NT2/D1 (cell line): Measurements from ENCODE around the gene AKNA.

ENCODE experiments used
- DNase-seq: peaks from one replicate; pipeline ENCODE4 v3.0.0-alpha.2; 2011; ENCODE audit warnings: low read depth, low spot score
- H3K27me3 ChIP-seq: 2 replicates; pipeline ENCODE4 v1.6.0; 2011; ENCODE audit warnings: mild to moderate bottlenecking; ENCODE audit not compliant: insufficient read length, insufficient read depth
- H3K36me3 ChIP-seq: 2 replicates; pipeline ENCODE4 v1.6.1; 2011; ENCODE audit warnings: mild to moderate bottlenecking, low read length, mixed read lengths; ENCODE audit not compliant: insufficient read depth, insufficient read length
- H3K4me1 ChIP-seq: 2 replicates; pipeline ENCODE4 v1.5.1; 2011; ENCODE audit not compliant: insufficient read depth, insufficient read length
- H3K4me3 ChIP-seq: 2 replicates; pipeline ENCODE4 v1.5.1; 2011; ENCODE audit warnings: low read depth; ENCODE audit not compliant: insufficient read length
- H3K9ac ChIP-seq: 2 replicates; pipeline ENCODE4 v1.6.0; 2011; ENCODE audit warnings: low read depth; ENCODE audit not compliant: insufficient read length
- H3K9me3 ChIP-seq: 2 replicates; pipeline ENCODE4 v1.5.1; 2011; ENCODE audit warnings: mild to moderate bottlenecking, low read length; ENCODE audit not compliant: insufficient read depth
- SUZ12 ChIP-seq: IDR thresholded peaks from 2 replicates; pipeline ENCODE4 v1.6.1; 2011; ENCODE audit not compliant: insufficient read length, insufficient read depth; ENCODE audit errors: extremely low read depth
- YY1 ChIP-seq: IDR thresholded peaks from 2 replicates; pipeline ENCODE4 v1.6.1; 2011; ENCODE audit not compliant: insufficient read length, insufficient read depth
- ZNF274 ChIP-seq: IDR thresholded peaks from 2 replicates; pipeline ENCODE4 v1.6.1; 2011; ENCODE audit warnings: mild to moderate bottlenecking, low read depth, low read length

AKNA gene

DNA sequence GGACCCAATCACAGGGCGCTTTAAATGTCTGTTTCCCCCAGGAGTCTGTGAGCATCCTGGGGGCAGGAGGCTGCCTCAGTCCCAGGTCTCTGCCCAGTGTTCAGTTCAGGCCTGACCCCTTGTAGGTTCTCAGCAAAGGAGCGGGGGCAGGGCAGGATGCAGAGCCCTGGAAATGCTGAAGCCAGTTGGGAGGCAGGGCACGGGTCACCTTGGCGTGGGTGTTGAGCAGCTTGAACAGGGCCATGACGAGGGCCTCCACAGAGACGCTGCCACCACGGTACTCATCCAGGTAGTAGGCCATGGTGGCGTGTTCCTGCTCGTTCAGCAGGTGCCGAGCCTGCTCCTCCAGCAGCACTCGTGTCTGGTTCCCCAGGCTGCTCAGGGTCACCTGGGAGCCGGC is 36.3 kb upstream of the AKNA start:
- DNase-seq = no peak
- TF ChIP-seq ZNF274 (no peak), SUZ12 (no peak), YY1 (no peak)
- H3K27me3 ChIP-seq = no peaks in the 10 kb centered on the region
- H3K4me1 ChIP-seq = peaks cover 11% of the 10 kb centered on the region
- H3K9ac ChIP-seq = no peak overlapping the region
- H3K36me3 ChIP-seq = peaks cover 2% of the 10 kb centered on the region
- no peaks in the 10 kb centered on the region for H3K9me3 ChIP-seq
- H3K4me3 ChIP-seq = no peak overlapping the region

DNA sequence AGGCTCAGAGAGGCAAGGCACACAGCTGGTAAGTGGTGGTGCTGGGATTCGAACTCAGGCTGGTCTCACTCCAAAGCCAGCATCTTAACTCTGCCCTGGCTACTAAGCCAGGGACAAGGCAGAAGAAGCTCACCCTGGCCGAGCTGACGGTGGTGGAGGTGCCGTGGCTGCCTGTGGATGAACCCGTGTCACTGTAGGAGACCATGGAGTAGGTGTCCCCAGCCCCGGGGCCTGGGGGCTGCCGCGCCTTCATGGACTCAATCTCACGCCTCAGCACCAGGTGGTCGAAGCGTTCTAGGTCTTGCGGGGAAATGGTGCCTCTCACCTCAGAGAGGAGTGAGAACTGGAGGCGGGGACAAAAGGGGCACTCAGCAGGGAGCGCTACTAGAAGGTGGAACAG is 35.4 kb upstream of the AKNA start:
- Histone ChIP-seq H3K36me3 (peaks cover 2% of the 10 kb centered on the region), H3K9me3 (no peaks in the 10 kb centered on the region), H3K27me3 (no peaks in the 10 kb centered on the region), H3K4me3 (no peak overlapping the region), H3K4me1 (peaks cover 11% of the 10 kb centered on the region), H3K9ac (no peak overlapping the region)
- TF ChIP-seq ZNF274 (no peak), SUZ12 (no peak), YY1 (no peak)
- no peak for DNase-seq

DNA sequence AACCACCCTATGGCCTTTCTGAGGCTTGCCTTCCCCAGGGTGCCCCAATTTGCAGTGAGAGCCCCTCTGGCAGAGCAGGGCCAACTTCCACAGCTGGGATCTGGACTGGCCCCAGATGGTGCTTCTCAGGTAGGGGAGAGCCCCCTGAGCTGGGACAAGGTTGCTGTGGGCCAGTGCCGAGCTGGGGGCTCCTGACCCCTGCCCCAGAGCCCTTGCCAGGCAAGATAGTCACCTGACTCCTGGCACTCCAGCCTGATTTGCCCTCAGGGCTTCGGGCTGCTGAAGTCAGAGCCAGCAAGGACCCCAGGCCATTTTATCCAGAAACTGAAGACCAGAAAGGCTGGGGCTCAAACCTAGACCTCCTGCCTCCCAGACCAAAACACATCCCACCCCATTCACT is 33.4 kb upstream of the AKNA start:
- DNase-seq = no peak
- no peaks in the 10 kb centered on the region for H3K9me3 ChIP-seq
- no peak overlapping the region for H3K4me3 ChIP-seq
- peaks cover 10% of the 10 kb centered on the region for H3K36me3 ChIP-seq
- TF ChIP-seq ZNF274 = no peak
- TF ChIP-seq YY1 = no peak
- TF ChIP-seq SUZ12 = no peak
- H3K9ac ChIP-seq = no peak overlapping the region
- no peaks in the 10 kb centered on the region for H3K27me3 ChIP-seq
- H3K4me1 ChIP-seq = peaks cover 11% of the 10 kb centered on the region

DNA sequence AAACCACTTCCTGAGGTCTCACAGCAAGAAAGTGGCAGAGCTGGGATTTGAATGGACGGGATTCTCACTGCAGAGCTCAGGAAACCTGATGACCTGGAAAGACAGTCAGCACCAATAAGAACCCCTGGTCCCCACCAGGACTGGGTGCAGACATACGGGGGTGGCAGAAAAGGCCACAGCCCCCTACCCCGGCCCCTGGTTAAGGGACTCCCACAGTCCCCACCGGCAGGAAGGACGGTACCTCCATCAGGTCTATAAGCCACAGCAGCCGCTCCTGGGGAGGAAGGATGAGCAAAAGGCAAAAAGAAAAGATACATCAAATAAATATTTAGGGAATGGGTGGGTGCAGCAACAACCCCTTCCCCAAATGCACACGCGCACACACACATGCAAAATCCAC is 32.0 kb upstream of the AKNA start:
- H3K9ac ChIP-seq = no peak overlapping the region
- H3K36me3 ChIP-seq = peaks cover 8% of the 10 kb centered on the region
- TF ChIP-seq YY1 (no peak), SUZ12 (no peak), ZNF274 (no peak)
- peaks cover 11% of the 10 kb centered on the region for H3K4me1 ChIP-seq
- no peaks in the 10 kb centered on the region for H3K27me3 ChIP-seq
- H3K4me3 ChIP-seq = no peak overlapping the region
- DNase-seq = no peak
- H3K9me3 ChIP-seq = no peaks in the 10 kb centered on the region

DNA sequence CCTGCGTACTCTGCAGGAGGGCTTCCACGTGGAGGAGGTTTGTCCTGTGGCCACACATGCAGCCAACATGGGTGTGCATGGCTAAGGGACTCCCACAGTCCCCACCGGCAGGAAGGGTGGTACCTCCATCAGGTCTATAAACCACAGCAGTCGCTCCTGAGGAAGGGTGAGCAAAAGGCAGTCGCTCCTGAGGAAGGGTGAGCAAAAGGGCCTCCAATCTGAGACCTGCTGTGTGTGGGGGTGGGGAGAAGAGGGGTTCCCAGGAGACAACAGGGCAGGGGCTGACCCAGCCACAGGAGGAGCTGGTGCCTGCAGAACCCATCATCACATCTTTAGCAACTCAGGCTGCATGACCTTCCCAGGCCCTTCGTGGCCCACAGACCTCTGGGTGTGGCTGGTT is 30.3 kb upstream of the AKNA start:
- no peak for TF ChIP-seq ZNF274
- no peak for TF ChIP-seq SUZ12
- TF ChIP-seq YY1 = no peak
- H3K4me1 ChIP-seq = peaks cover 12% of the 10 kb centered on the region
- H3K9me3 ChIP-seq = no peaks in the 10 kb centered on the region
- H3K36me3 ChIP-seq = peaks cover 8% of the 10 kb centered on the region
- no peak for DNase-seq
- H3K27me3 ChIP-seq = no peaks in the 10 kb centered on the region
- no peak overlapping the region for H3K9ac ChIP-seq
- no peak overlapping the region for H3K4me3 ChIP-seq

DNA sequence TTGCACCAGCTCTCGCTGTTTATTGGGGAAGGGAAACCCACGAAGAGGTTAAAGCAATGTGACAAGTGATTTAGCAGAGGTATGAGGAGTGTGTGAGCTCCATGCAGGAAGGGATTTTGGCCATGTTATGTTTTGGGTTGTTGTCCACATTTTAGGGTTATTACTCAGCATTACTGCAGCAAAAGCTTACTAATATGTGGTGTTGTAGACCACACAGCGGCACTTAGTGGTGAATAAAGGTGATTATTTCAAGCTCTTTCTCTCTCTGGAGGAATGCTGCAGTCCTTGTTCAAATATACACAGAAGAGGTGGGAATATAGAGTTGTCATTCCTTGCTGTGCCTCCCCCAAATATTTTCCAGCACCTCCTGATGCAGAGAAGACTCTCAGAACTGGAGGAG is 29.7 kb upstream of the AKNA start:
- H3K27me3 ChIP-seq = no peaks in the 10 kb centered on the region
- H3K36me3 ChIP-seq = peaks cover 8% of the 10 kb centered on the region
- no peak overlapping the region for H3K9ac ChIP-seq
- H3K4me3 ChIP-seq = no peak overlapping the region
- H3K9me3 ChIP-seq = no peaks in the 10 kb centered on the region
- DNase-seq = no peak
- peaks cover 12% of the 10 kb centered on the region for H3K4me1 ChIP-seq
- TF ChIP-seq SUZ12 = no peak
- no peak for TF ChIP-seq YY1
- TF ChIP-seq ZNF274 = no peak

DNA sequence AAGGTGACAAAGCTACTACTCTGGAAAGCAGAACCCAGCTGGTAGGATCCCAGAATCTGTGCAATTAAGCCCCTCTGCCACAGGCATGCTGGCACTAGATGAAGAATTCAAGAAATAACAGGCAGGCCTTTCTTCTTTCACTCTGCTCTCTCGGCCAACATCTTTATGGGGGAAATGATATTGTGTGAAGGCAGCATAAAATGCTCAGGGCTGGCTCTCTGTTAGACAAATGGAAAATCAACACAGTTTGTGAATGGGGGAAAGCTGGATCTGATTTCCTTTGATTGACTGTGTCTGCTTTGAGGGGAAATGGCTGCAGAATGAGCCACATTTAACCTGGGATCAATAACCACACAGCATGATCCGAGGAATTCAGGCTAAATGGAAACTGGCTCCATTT is 29.1 kb upstream of the AKNA start:
- Histone ChIP-seq H3K36me3 (peaks cover 8% of the 10 kb centered on the region), H3K4me1 (peaks cover 12% of the 10 kb centered on the region), H3K4me3 (no peak overlapping the region), H3K9me3 (no peaks in the 10 kb centered on the region), H3K9ac (no peak overlapping the region), H3K27me3 (no peaks in the 10 kb centered on the region)
- DNase-seq = no peak
- TF ChIP-seq YY1 (no peak), ZNF274 (no peak), SUZ12 (no peak)

DNA sequence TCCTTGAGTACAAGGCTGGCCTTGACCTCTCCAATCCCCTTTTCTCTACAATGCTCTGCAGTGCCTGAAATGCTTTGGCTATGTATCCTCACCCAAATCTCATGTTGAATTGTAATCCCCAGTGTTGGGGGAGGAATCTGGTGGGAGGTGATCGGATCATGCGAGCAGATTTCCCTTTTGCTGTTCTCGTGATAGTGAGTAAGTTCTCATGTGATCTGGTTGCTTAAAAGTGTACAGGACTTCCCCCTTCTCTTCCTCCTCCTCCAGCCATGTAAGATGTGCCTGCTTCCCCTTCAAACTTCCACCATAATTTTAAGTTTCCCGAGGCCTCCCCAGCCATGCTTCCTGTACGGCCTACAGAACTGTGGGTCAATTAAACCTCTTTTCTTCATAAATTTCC is 28.5 kb upstream of the AKNA start:
- peaks cover 8% of the 10 kb centered on the region for H3K36me3 ChIP-seq
- no peak overlapping the region for H3K9ac ChIP-seq
- peaks cover 11% of the 10 kb centered on the region for H3K4me1 ChIP-seq
- no peak overlapping the region for H3K4me3 ChIP-seq
- H3K9me3 ChIP-seq = no peaks in the 10 kb centered on the region
- H3K27me3 ChIP-seq = no peaks in the 10 kb centered on the region
- no peak for TF ChIP-seq SUZ12
- no peak for TF ChIP-seq ZNF274
- no peak for TF ChIP-seq YY1
- DNase-seq = no peak
